Skin epidermis (tissue), 12 donors: ENCODE data around the gene KLF12.

ENCODE experiments used
- H3K27ac ChIP-seq, 21 experiments: fragments of 200-600 bp; sonication (generic) in 11 of 21; one replicate each; pipeline ENCODE4 v1.5.0; 2020; ENCODE audit warnings: mild to moderate bottlenecking in 3 of 21, inconsistent platforms in 2 of 21, moderate library complexity in 2 of 21
- H3K4me3 ChIP-seq, 7 experiments: fragments of 200-600 bp; sonication (generic) in 2 of 7; one replicate each; pipeline ENCODE4 v1.5.0; 2020; ENCODE audit warnings: inconsistent platforms in 2 of 7, mild to moderate bottlenecking in 2 of 7, moderate library complexity in 1 of 7

Gene KLF12

DNA sequence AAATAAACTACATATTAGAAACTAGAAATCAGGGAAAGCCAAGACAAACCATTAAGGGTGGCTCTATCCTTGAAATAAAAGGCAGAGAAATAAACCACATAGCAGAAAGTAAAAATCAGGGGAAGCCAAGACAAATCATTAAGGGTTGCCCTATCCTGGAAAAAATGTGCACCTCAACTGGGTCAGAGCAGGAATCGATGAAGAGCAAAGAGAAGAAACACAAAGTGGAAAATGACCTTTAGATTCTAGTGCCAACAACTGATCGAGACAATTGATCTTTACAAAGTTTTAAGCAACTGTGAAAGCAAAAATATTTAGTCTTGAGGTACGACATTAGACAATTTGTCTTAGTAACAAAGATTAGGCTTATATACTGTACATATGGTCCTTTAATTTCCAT lies 26.6 kb downstream of the KLF12 start:
- Histone ChIP-seq H3K4me3 (no peak overlapping the region), H3K27ac (no peak overlapping the region)

DNA sequence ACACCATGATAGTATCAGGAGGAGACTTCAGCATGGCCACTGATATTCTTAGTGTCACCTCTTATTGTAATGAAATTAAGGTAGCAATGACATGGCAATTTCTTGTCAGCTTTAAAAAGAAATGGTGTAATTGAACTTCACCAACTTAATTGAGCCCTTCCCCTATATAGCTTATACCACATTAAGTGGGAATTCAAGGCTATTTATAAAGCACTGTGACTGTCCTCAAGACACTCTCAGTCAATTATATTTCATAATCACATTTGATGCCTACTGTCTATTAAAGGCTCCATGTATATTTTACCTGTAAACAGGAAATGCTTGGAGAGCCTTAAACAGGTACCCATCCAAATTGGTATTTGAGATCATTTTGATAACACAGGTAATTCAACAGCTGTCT lies 28.3 kb downstream of the KLF12 start:
- no peak overlapping the region for H3K27ac ChIP-seq
- no peak overlapping the region for H3K4me3 ChIP-seq

DNA sequence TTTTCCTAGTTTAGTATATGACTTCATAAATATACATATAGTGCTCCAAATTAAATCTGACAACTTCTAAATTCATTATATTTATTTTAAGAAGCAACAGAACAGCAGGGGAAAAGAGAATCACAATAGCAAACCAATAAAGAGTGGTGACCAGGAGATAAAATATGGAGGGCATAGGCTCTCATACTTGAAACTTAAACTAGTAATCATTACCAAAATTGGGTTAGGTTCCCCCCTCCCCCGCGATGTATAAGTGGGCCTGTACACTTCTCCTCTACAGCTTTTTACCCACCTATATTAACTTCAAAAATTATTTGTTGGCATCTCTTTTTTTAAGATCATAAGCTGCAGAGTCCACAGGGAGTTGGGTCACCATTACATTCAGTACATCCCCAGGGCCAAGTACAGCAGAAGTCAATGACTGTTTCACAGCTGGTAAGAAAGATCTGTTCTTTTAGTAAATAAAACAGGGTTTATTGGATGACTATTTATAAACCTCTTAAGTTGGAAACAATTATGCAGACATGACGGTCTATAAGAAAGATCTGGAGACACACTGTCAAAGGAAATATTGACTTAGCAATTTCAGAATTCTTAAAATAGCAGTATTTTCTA lies 29.4 kb downstream of the KLF12 start:
- Histone ChIP-seq H3K27ac (no peak overlapping the region), H3K4me3 (no peak overlapping the region)

DNA sequence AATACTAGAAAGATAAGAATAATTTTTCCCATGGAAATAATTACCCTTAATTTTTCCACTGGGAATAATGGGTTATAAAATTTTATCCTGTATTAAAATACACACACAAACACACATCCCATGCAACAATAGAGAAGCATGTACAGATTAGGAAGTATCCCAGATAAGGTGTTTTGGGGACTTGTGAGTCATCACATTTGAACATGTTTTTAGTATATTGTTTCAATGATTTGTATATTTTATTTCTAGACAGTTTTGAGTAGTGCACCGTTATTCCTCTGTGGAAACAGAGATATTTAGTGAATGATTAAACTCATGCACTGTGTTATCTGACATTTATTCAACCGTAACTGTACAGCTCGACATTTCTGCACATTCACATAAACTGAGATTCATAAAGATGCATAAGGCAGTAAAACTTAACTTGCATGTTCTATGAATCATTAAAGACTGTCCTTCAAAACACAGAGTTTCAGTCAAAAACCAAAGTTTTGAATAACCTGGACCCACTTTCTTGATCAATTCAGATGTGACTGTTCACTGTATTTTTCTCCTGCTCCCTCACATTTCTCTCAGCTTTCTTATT lies 30.1 kb downstream of the KLF12 start:
- H3K27ac ChIP-seq, result no peak overlapping the region
- H3K4me3 ChIP-seq, result no peak overlapping the region

DNA sequence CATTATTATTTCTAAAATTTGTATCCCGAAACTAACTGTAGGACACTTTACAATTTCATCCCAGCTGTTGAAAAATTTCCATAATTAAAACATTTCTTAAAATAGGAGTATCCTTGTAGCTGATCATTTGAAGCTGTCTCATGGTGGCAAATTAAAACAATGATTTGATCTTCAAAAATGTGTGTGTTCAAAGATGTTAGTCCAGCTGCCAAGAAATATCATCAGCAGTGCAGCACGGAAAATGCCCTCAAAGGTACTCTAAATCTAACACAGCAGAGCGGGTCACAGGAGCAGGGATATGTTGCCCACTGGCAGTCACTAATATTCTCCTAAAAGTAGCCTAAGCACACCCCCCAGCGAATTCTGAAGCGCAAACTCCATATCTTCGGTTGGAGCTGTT lies 31.0 kb downstream of the KLF12 start:
- no peak overlapping the region for H3K27ac ChIP-seq

DNA sequence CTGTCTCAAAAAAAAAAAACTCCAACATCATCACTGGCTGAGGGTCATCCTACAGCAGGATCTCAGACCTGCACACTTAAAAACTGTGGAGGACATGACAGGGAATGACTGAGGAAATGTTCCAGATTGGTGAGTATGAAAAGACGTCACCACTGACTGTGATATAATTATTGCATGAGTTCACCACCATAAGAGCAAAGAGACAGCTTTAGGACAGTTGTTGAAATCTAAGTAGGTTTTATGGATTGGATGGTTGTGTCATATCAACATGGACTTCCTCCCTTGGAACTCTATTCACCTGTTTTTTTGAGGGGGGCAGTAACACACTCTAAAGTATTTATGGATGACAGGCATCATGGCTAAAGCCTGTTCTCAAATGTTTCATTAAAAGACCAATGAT lies 31.5 kb downstream of the KLF12 start:
- Histone ChIP-seq H3K4me3 (no peak overlapping the region), H3K27ac (no peak overlapping the region)

More for the DNA sequence above, 31.0 kb downstream of the KLF12 start:
- no peak overlapping the region for H3K4me3 ChIP-seq

DNA sequence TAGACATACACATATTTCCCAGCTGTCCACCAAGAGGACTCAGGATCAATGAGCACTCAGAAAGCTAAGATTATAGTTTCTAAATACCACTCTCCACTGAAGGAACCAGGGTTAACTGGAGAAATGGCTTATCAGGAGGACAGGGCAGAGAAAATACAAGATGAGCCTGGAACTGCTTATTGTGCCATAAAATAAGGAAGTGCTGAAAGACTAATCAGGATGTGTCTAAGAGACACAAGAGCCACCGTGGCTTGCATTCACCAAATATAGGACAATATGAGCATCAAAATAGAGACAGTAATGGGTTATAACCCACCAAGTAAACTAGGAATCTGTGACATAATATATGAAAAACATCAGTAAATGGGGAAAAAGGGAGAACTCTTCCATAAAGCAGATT lies 32.8 kb downstream of the KLF12 start:
- Histone ChIP-seq H3K4me3 (no peak overlapping the region), H3K27ac (no peak overlapping the region)

DNA sequence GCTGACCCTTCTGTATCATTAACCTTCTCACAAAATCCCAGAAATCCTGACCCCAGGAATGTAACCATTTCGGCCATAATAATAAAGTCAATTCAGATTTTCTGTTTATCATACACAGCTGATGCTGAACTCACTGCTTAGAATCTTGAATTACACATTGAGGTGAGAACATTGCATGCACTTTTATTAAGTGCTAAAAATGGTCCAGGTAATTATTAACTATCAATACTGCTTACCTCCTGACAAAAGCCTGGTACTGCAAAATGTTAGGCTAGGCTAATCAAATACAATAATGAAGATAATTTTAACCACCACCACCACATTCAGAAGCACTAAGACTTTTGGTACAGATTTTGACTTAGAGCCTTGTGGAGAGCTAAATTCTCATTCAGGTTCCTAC lies 36.1 kb downstream of the KLF12 start:
- Histone ChIP-seq H3K4me3 (no peak overlapping the region), H3K27ac (no peak overlapping the region)

DNA sequence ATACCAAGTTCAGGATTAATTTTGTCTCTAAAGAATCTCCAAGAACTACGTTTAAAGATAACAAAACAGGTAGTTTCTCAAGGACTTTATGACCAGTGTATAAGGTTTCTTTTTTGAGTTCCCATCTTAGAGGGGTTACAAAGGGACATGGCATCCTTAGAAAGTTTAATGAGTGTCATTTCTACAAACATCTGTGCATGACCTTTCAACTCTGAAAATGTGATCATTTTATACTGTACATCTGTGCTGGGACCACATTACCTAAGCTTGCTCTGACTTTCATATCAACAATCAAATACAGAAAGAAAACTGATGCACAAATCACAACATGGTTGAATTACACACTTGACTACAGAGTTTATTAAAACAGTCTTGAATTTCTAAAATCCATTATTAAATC lies 37.1 kb downstream of the KLF12 start:
- Histone ChIP-seq H3K4me3 (no peak overlapping the region), H3K27ac (no peak overlapping the region)

DNA sequence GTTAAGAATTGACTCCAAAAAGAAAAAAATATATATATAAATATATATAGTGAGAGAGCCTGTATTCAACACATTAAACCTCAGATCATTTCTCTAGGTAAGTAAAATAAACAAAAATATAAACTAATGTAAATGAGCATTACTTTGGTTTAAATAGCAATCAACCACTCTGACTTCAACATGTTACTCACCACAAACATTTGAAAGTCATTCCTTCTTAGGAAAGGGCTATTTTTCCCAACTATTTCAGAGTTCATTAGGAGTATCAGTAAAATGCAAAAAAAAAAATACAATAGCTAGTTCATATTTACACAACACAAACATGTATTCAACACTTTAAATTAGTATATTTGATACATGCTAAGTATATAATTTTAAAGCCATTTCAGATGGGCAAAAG lies 40.5 kb downstream of the KLF12 start:
- Histone ChIP-seq H3K27ac (no peak overlapping the region), H3K4me3 (no peak overlapping the region)

DNA sequence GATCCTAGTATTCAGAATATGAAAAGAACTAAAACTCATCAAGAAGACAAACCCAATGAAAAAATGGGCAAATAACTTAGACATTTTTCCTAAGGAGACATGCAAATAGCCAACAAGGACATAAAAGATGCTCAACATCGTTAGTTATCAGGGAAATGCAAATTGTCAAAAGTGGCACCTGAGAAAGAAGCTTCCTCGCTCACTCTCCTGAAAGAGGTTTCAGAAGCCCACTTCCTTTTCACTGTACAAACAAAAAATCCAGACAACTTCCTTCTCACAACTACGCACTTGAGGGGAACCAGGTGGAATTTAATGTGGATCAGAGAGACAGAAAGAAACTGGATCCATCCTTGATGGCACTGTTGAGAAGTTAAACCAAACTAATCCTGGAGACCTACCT lies 41.5 kb downstream of the KLF12 start:
- H3K27ac ChIP-seq, result peak overlapping the region in 1 of 21 experiments; percentile 19

DNA sequence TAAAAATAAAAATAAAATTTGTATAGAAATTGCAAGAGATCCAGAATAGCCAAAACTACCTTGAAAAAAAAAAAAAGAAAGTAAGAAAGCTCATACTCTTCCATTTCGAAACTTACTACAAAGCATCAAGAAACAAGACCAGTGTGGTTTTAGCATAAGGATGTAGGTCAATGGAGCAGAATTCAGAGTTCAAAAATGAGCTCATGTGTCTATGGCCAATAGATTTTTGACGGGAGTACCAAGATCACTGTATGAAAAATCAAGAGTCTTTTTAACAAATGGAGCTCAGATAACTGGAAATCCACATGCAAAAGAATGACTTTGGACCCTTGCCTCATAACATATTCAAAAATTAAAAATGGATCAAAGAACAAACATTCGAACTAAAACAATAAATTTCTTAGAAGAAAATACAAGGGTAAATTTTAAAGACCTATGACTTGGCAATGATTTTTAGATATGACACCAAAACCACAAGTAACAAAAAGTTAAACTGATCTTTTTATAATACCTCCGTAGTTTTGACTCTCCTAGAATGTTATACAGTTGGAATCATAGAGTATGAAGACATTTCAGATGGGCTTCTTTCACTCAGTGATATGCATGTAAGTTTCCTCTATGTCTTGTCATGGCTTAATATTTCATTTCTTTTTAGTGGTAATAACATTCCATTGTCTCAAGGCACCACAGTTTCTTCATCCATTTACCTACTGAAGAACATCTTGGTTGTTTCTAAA lies 43.2 kb downstream of the KLF12 start:
- no peak overlapping the region for H3K4me3 ChIP-seq
- H3K27ac ChIP-seq, result no peak overlapping the region

More for the DNA sequence above, 41.5 kb downstream of the KLF12 start:
- no peak overlapping the region for H3K4me3 ChIP-seq

DNA sequence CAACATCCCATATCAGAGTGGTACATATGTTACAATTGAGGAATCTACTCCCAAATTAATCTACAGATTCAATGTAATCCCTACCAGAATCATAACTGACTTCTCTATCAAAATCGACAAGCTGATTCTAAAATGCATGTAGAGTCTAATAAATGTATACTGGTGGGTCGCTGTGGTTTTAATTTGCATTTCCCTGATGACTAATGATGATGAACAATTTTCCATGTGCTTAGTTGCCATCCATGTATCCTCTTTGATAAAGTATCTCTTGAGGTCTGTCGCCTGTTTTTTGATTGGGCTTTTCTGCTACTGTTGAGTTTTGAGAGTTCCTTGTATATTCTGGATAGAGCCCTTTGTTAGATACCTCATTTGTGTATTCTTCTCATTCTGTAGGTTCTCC lies 43.8 kb downstream of the KLF12 start:
- no peak overlapping the region for H3K27ac ChIP-seq
- H3K4me3 ChIP-seq, result no peak overlapping the region

DNA sequence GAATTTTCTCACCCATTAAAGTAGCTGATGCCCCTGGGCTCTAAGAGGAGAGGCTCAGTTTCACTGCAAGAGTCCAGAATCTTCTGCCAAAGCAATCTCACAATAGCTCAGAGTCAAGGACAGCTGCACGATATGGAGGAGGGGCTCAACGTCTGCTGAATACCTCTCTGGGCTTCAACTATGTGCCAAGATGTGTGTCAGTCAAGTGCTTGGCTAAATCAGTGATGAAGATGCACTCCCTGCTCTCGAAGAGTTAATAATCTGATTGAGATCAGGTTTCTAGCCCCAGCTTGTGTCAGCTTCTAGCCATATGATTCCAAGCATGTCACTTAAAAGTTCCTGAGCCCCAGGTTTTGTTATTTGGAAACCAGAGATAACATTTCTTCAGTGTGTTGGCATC lies 46.8 kb downstream of the KLF12 start:
- Histone ChIP-seq H3K4me3 (no peak overlapping the region), H3K27ac (no peak overlapping the region)
